ENCODE results near the gene MTFR1L.

The MTFR1L gene

GRCh38 chr1:25861316-25862286 is 41.8 kb downstream of the MTFR1L start:
- no peak for DNase-seq (ENCODE audit: low spot score)

- DNase-seq (ENCODE audit: low spot score), result no peak
Observed at GRCh38 chr1:25862785-25863485, 43.2 kb downstream of the MTFR1L start.

GRCh38 chr1:25863486-25864262 is 43.9 kb downstream of the MTFR1L start:
- no peak for DNase-seq (ENCODE audit: low spot score)

GRCh38 chr1:25864434-25864833 is 44.7 kb downstream of the MTFR1L start:
- no peak for DNase-seq (ENCODE audit: low spot score)

GRCh38 chr1:25866288-25866687 is 46.5 kb downstream of the MTFR1L start:
- DNase-seq (ENCODE audit: low spot score), result no peak

- no peak for DNase-seq (ENCODE audit: low spot score)
Observed at GRCh38 chr1:25867210-25867991, 47.6 kb downstream of the MTFR1L start.

- DNase-seq (ENCODE audit: low spot score), result no peak
Observed at GRCh38 chr1:25869909-25870606, 50.3 kb downstream of the MTFR1L start.

GRCh38 chr1:25870614-25871013 is 50.9 kb downstream of the MTFR1L start:
- no peak for DNase-seq (ENCODE audit: low spot score)

GRCh38 chr1:25871086-25871703 is 51.4 kb downstream of the MTFR1L start:
- DNase-seq (ENCODE audit: low spot score), result no peak

- no peak for DNase-seq (ENCODE audit: low spot score)
Observed at GRCh38 chr1:25871704-25872494, 52.1 kb downstream of the MTFR1L start.

GRCh38 chr1:25872713-25873112 is 53.0 kb downstream of the MTFR1L start:
- no peak for DNase-seq (ENCODE audit: low spot score)

GRCh38 chr1:25873120-25873519 is 53.4 kb downstream of the MTFR1L start:
- no peak for DNase-seq (ENCODE audit: low spot score)

GRCh38 chr1:25874209-25874608 is 54.5 kb downstream of the MTFR1L start:
- no peak for DNase-seq (ENCODE audit: low spot score)

GRCh38 chr1:25874635-25875153 is 54.9 kb downstream of the MTFR1L start:
- DNase-seq (ENCODE audit: low spot score), result no peak

GRCh38 chr1:25875154-25875855 is 55.6 kb downstream of the MTFR1L start, which contains the start of gene PAQR7:
TSS of gene PAQR7 (minus strand) at chr1:25875708. CDS start at chr1:25863839, 11,869 bp downstream.
- DNase-seq (ENCODE audit: low spot score), result peak; percentile 85

- DNase-seq (ENCODE audit: low spot score), result peak; percentile 80
Observed at GRCh38 chr1:25875856-25876692, 56.3 kb downstream of the MTFR1L start.

GRCh38 chr1:25876693-25877077 is 56.9 kb downstream of the MTFR1L start:
- no peak for DNase-seq (ENCODE audit: low spot score)

- no peak for DNase-seq (ENCODE audit: low spot score)
Observed at GRCh38 chr1:25877155-25877554, 57.4 kb downstream of the MTFR1L start.

Data from ecto neural progenitor cell (in vitro differentiated cells).